ENCODE results near the gene RANGRF.

DNA sequence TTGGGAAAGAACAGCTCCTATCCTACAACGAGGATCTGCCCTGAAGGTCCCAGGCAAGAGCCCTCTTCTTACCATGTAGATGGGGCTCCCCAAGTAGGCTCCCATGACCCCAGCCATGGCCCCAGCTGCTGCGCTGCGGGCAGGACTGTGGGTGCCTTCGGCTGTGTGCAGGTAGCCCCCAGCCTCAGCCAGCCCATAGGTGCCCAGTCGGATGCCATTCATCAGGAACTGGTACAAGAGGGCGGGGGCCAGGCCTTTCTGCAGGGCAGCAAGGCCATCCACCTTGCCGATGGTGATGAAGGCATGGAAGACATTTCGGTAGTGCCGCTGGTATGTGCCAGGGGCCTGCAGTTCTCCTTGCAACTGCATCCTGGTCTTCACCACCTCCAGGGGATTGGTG, 5.9 kb downstream of the RANGRF start:
- TF ChIP-seq, protein P1, sequence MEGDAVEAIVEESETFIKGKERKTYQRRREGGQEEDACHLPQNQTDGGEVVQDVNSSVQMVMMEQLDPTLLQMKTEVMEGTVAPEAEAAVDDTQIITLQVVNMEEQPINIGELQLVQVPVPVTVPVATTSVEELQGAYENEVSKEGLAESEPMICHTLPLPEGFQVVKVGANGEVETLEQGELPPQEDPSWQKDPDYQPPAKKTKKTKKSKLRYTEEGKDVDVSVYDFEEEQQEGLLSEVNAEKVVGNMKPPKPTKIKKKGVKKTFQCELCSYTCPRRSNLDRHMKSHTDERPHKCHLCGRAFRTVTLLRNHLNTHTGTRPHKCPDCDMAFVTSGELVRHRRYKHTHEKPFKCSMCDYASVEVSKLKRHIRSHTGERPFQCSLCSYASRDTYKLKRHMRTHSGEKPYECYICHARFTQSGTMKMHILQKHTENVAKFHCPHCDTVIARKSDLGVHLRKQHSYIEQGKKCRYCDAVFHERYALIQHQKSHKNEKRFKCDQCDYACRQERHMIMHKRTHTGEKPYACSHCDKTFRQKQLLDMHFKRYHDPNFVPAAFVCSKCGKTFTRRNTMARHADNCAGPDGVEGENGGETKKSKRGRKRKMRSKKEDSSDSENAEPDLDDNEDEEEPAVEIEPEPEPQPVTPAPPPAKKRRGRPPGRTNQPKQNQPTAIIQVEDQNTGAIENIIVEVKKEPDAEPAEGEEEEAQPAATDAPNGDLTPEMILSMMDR (IDR thresholded peaks at IDR 0.05; ENCODE audit: low read length): no peak
- no peak for TF ChIP-seq EZH2 (optimal IDR thresholded peaks at IDR 0.05; ENCODE audit: low read depth, low read length)
